Neuron (in vitro differentiated cells): ENCODE data around the gene ZNF18.

Source experiments
- H2AFZ ChIP-seq: one replicate; pipeline ENCODE4 v1.6.1; 2013; ENCODE audit warnings: low read depth, mild to moderate bottlenecking, inconsistent platforms, low read length, moderate library complexity
- H3K27me3 ChIP-seq: one replicate; pipeline ENCODE4 v1.6.1; 2013; ENCODE audit warnings: low read length; ENCODE audit not compliant: insufficient read depth
- H3K36me3 ChIP-seq: one replicate; pipeline ENCODE4 v1.6.1; 2013; ENCODE audit warnings: low read length; ENCODE audit not compliant: insufficient read depth
- H3K4me1 ChIP-seq: one replicate; pipeline ENCODE4 v1.6.1; 2013; ENCODE audit warnings: low read length; ENCODE audit not compliant: insufficient read depth
- H3K4me3 ChIP-seq: 2 replicates; pipeline ENCODE4 v1.5.1; 2013; ENCODE audit warnings: mild to moderate bottlenecking, low read length, moderate library complexity
- H3K9me3 ChIP-seq: one replicate; pipeline ENCODE4 v1.6.1; 2013; ENCODE audit warnings: low read length

The ZNF18 gene, protein sequence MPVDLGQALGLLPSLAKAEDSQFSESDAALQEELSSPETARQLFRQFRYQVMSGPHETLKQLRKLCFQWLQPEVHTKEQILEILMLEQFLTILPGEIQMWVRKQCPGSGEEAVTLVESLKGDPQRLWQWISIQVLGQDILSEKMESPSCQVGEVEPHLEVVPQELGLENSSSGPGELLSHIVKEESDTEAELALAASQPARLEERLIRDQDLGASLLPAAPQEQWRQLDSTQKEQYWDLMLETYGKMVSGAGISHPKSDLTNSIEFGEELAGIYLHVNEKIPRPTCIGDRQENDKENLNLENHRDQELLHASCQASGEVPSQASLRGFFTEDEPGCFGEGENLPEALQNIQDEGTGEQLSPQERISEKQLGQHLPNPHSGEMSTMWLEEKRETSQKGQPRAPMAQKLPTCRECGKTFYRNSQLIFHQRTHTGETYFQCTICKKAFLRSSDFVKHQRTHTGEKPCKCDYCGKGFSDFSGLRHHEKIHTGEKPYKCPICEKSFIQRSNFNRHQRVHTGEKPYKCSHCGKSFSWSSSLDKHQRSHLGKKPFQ

DNA sequence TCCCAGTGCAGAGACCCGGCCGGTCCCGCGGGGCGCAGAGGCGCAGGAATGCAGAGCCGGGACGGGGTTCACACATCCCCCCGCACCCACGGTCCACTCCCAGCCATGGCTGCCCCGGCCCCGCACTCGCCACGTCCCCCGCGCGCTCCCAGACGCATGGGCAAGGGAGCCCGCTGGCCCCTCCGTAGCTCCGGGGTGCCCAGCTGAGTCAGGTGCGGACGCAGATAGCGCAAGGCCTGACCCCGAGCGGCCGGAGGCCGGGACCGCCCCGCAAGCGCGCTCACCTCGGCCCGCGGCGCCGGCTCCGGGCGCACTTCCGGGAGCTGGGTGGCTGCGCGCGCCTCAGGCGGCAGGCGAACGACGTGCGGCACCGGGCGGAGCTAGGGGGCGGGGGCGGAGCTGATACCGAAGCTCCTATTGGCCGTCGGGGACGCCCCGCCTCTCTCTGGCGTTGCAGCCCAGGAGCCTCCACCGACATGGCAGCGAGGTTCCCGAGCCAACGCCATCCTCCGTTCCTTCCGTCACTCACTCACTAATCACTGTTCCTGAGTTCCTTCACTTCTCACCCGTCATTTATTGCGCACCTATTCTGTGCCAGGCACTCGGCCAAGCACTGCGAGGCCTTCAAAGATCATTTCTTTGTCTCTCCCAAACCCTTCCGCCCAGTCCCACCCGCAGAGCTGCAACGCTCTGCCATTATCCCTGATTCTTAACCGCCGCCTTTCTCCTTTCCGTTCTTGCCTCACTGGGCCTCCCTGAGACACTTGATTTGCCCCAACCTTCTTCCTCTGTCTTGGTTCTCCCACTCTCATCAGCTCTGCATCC lies at the start of gene ZNF18:
ZNF18 (minus strand) TSS at position 329 of the 825 bp plus-strand sequence. CDS start 4,646 bp downstream, outside the sequence.
- Histone ChIP-seq H3K4me3 (peak within 1 kb of the TSS; percentile 64), H3K27me3 (no peaks in the 10 kb centered on the region), H3K4me1 (peaks cover 3% of the 10 kb centered on the region), H3K9me3 (peaks cover 2% of the 10 kb centered on the region), H3K36me3 (peaks cover 6% of the 10 kb centered on the region), H2AFZ (peak within 1 kb of the TSS; percentile 74)

DNA sequence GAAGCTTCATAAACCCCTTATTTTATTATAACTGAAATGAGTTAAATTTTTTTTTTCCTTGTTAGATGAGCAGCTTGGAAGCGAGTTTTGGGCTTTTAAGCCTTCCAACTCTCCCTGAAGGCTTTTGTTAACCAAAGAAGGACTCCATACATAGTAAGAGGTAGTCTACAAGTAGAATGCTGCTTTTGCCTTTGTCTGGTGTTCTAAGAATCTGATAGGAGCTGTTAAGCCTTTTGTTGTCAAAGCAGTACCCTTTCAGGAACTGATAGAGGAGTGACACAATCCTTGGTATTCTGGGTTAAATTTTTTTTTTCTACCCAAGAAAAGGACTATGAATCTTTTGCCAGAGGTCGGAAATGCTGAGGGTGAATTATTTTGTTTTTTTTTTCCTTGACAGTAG lies 49.5 kb upstream of the ZNF18 start:
- Histone ChIP-seq H3K4me3 (no peak overlapping the region), H3K9me3 (peaks cover 3% of the 10 kb centered on the region)

DNA sequence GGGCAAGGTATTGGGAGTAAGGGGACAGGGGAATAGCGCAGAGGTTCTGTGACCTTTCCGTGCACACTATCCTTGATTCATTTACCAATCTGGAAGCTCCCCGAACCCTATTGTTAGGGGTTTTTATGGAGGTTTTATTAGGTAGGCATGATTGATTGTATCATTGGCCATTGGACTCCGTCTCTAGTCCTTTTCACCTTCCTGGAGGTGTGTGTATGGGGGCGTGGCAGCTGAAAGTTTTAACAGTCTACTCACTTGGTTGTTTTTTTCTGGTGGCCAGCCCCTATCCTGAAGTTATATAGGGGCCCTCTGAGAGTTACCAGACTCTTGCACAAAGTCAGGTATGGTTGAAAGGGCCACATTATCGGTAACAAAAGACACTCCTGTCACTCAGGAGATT lies 46.4 kb upstream of the ZNF18 start:
- Histone ChIP-seq H3K27me3 (no peaks in the 10 kb centered on the region), H3K36me3 (no peaks in the 10 kb centered on the region), H3K9me3 (peaks cover 3% of the 10 kb centered on the region), H3K4me3 (no peak overlapping the region), H2AFZ (no peak overlapping the region), H3K4me1 (peaks cover 14% of the 10 kb centered on the region)

More for the DNA sequence above, 49.5 kb upstream of the ZNF18 start:
- Histone ChIP-seq H3K27me3 (no peaks in the 10 kb centered on the region), H2AFZ (no peak overlapping the region), H3K4me1 (peaks cover 14% of the 10 kb centered on the region), H3K36me3 (no peaks in the 10 kb centered on the region)

DNA sequence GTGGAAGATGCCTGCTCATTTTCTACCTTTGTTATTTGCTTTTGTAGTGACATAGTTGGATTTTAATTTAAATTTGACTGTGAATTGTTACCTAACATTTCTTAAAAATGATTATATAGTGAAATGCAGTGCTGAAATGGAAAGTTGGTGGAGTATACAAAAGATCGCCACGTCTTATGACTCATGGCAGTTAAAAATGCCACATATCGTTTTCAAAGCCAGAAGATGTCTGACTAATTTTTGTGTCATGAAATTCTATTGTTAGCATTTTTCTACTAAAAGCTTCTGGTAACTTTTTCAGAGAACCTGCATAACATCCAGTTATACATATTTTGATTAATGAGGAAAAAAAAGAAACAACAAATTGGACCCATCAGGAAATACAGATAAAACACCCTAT lies 44.0 kb upstream of the ZNF18 start:
- peaks cover 3% of the 10 kb centered on the region for H3K4me1 ChIP-seq
- no peak overlapping the region for H2AFZ ChIP-seq
- H3K4me3 ChIP-seq = no peak overlapping the region
- no peaks in the 10 kb centered on the region for H3K27me3 ChIP-seq
- peaks cover 3% of the 10 kb centered on the region for H3K9me3 ChIP-seq
- no peaks in the 10 kb centered on the region for H3K36me3 ChIP-seq

DNA sequence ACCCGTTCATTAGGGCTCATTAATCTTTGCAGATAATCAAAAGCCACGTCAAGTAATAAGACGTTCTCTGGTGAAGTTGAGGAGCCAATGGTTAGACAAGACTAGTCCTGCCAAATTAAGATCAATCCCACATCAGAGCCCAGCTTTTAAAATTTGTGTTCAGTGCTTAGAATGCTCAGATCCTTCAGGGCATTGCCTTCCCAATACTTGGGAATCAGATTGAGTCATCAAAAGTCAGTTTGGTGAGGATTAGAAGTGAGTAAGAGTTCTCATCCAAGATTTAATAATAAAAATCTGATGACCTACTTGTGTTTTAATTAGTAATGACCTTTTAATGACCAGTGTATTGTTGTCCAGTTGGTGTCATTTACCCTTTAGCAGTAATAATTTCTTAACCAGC lies 43.2 kb upstream of the ZNF18 start:
- H2AFZ ChIP-seq = no peak overlapping the region
- H3K27me3 ChIP-seq = no peaks in the 10 kb centered on the region
- H3K36me3 ChIP-seq = no peaks in the 10 kb centered on the region
- H3K4me1 ChIP-seq = no peaks in the 10 kb centered on the region
- H3K9me3 ChIP-seq = peaks cover 3% of the 10 kb centered on the region
- H3K4me3 ChIP-seq = no peak overlapping the region

DNA sequence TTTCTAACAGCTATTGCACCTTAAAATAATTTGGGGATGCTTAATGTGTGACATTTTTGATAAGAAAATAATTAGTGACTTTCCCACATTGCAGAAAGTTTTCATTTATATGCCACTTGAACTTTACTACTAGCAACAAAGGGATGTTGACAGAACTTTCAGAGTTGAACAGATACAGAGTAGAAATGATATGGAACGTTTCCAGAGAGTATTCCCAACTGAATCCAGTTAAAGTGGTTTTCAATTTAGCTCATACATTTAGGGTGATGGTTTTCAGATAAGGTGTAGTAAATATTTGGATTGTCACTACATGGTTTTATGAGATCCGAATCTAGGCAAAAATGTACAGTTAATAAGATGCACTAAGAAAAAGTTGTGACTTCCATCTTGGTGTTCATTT lies 40.7 kb upstream of the ZNF18 start:
- Histone ChIP-seq H3K27me3 (no peaks in the 10 kb centered on the region), H3K9me3 (peaks cover 5% of the 10 kb centered on the region), H3K36me3 (peaks cover 6% of the 10 kb centered on the region), H3K4me3 (no peak overlapping the region), H2AFZ (no peak overlapping the region), H3K4me1 (no peaks in the 10 kb centered on the region)

DNA sequence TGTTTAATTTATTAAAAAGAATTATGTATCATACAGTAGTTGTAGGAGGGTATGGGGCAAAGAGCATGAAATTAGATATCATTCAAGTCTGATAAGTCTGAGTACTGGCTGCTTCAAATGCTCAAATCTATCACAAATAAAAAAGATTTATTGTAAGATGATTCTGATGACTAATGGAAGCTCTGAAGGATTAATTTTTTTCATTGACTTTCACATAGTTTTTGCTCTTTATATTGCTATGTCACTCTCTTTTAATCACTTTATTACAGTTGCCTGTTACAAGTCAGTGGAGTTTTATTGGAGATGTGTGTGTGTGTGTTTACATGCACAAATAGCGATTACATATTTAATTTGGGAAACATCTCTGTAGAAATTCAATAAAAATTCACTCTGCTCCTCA lies 38.4 kb upstream of the ZNF18 start:
- Histone ChIP-seq H3K27me3 (no peaks in the 10 kb centered on the region), H3K4me1 (no peaks in the 10 kb centered on the region), H3K4me3 (no peak overlapping the region), H2AFZ (no peak overlapping the region), H3K36me3 (peaks cover 6% of the 10 kb centered on the region), H3K9me3 (peaks cover 2% of the 10 kb centered on the region)

DNA sequence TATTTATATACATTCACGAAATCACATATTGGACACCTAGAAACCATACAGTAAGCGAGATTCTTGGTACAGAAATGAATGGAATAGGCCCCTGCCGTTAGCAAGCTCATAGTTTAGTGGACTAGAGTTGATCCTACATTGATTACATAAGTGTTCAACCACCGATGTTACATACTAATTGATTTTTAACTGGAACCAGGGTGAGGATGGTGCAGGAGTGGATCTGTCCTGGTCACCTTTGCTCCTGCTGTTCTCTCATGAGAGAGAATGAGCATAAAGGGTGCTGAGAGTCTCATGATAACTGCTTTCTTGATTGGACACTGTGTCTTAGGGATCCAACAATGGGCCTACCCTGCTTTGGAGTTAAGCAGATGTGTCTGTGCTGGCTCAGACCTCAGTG lies 37.3 kb upstream of the ZNF18 start:
- no peak overlapping the region for H2AFZ ChIP-seq
- H3K36me3 ChIP-seq = peaks cover 6% of the 10 kb centered on the region
- no peaks in the 10 kb centered on the region for H3K27me3 ChIP-seq
- H3K4me1 ChIP-seq = no peaks in the 10 kb centered on the region
- H3K4me3 ChIP-seq = no peak overlapping the region
- peaks cover 2% of the 10 kb centered on the region for H3K9me3 ChIP-seq

DNA sequence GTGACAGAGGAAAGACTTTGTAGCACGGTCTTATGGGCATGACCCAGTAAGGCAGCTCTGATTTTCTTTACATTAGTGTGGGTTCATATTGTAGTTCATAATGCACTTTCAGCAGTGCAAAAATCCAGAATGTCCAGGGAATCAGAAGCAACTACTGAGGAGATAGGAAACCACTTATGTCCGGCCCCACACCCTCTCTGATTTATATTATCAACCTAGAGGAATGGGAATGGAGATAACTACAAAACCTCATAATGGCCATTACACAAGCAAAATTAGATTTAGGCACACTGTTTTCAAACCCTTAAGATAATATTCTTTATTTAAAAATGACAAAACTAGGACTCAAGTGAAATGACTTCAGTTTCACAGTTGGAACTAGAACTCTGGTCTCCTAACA lies 31.3 kb upstream of the ZNF18 start:
- H3K36me3 ChIP-seq = peaks cover 2% of the 10 kb centered on the region
- no peaks in the 10 kb centered on the region for H3K27me3 ChIP-seq
- H3K4me3 ChIP-seq = no peak overlapping the region
- no peaks in the 10 kb centered on the region for H3K4me1 ChIP-seq
- H2AFZ ChIP-seq = no peak overlapping the region
- H3K9me3 ChIP-seq = no peaks in the 10 kb centered on the region

DNA sequence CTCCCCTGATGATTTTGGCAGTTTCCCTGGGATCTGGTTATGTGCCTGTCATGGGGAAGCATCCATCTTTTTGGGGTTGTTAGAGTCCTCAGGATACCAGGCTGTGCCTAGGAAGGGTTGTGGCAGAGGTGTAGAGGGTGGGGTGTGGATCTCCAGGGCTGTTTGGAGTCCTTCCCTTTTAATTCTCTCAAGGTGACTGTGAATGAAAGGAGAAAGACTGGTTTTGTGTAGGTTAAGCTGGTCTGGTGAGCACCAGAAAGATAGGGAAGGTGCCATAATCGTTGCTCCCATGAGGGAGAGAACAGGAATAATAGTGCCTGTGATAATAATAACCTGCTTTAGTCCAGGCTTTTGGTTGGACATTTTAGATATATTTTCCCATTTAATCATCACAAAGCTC lies 30.4 kb upstream of the ZNF18 start:
- Histone ChIP-seq H3K36me3 (peaks cover 2% of the 10 kb centered on the region), H3K9me3 (no peaks in the 10 kb centered on the region)

DNA sequence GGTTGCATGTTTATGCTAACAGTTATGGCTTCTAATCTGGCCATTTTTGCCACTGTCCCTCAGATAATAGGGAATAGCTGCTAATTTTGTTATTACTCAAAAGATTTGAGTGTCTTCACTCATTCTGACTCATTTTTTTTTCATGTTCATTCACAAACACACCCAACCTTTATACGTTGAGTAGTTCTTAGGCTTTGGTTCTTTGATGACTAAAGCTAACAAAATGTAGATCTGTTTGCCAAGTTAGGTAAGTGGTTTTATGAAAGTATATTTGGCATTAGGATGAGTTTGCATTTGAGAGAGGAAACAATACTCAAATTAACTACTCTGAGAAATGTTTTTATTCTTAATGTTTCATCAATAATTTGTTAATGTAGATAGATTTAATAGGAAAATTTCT lies 27.1 kb upstream of the ZNF18 start:
- Histone ChIP-seq H3K27me3 (peaks cover 10% of the 10 kb centered on the region), H3K4me1 (peaks cover 17% of the 10 kb centered on the region), H3K4me3 (no peak overlapping the region), H3K36me3 (peaks cover 2% of the 10 kb centered on the region), H2AFZ (no peak overlapping the region), H3K9me3 (no peaks in the 10 kb centered on the region)

More for the DNA sequence above, 30.4 kb upstream of the ZNF18 start:
- peaks cover 2% of the 10 kb centered on the region for H3K4me1 ChIP-seq
- H3K27me3 ChIP-seq = no peaks in the 10 kb centered on the region
- no peak overlapping the region for H2AFZ ChIP-seq
- no peak overlapping the region for H3K4me3 ChIP-seq

DNA sequence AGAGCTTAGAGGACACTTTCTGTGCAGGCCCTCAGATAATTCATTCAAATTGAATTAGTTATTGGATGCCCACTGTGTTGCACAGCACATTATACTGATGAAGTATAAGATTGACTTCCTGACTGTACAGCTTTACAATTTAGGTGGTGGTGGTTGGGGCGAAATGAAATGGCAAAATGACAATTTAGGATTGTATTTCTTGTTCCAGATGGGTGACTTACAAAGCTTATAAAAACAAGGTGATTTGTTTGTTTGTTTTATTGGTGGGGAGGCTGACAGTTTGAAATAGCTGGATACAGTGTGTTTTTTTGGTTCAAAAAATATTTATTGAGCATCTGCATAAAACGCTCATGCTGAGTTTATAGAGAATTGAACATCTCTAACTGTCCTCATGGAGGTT lies 25.0 kb upstream of the ZNF18 start:
- no peaks in the 10 kb centered on the region for H3K9me3 ChIP-seq
- peaks cover 17% of the 10 kb centered on the region for H3K4me1 ChIP-seq
- H3K36me3 ChIP-seq = peaks cover 2% of the 10 kb centered on the region
- peak overlapping the region; percentile 95 for H3K4me3 ChIP-seq
- H2AFZ ChIP-seq = no peak overlapping the region
- peaks cover 10% of the 10 kb centered on the region for H3K27me3 ChIP-seq

DNA sequence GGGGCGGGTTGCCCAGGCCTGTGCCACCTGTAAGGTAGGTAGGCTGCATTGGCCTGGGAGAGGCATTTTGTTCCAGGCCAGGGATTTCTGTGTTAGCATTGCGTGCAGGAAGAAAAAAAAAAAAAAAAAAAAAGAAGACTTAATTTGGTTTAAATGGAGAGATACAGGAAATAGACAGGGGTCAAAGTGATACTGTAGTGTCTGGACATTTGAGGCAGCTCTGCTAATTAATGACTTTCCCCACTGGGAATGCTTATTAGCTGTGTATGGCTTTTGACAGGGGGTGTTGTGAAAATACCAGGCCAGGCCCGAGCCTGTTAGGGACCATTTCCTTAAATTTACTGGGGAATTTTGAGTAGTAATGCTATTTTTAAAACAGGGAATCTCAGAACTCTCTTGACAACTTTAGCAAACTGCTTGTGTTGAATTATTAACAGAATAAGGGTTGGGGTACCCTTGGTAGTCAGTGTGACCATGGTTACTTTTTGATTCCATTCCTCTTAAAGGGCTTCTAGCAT lies 24.4 kb upstream of the ZNF18 start:
- Histone ChIP-seq H3K36me3 (peaks cover 2% of the 10 kb centered on the region), H3K4me1 (peaks cover 17% of the 10 kb centered on the region), H3K27me3 (peaks cover 10% of the 10 kb centered on the region), H2AFZ (peak overlapping the region; percentile 82), H3K4me3 (peak overlapping the region; percentile 95), H3K9me3 (no peaks in the 10 kb centered on the region)
